BLaER1 (cell line): ENCODE data around the gene RAB1A.

Source experiments
- H3K27ac ChIP-seq: shearing (Covaris generic); formaldehyde crosslinking; 2 replicates; pipeline ENCODE4 v1.8.1; 2022
- H3K27me3 ChIP-seq: shearing (Covaris generic); formaldehyde crosslinking; 2 replicates; pipeline ENCODE4 v1.8.1; 2022
- H3K36me3 ChIP-seq: shearing (Covaris generic); formaldehyde crosslinking; 2 replicates; pipeline ENCODE4 v1.8.1; 2022
- H3K4me1 ChIP-seq: shearing (Covaris generic); formaldehyde crosslinking; 2 replicates; pipeline ENCODE4 v1.8.1; 2022
- H3K4me2 ChIP-seq: shearing (Covaris generic); formaldehyde crosslinking; 2 replicates; pipeline ENCODE4 v1.8.1; 2022
- H3K4me3 ChIP-seq: shearing (Covaris generic); formaldehyde crosslinking; 2 replicates; pipeline ENCODE4 v1.8.1; 2022
- H3K9ac ChIP-seq: shearing (Covaris generic); formaldehyde crosslinking; 2 replicates; pipeline ENCODE4 v1.8.1; 2022
- H3K9me3 ChIP-seq: shearing (Covaris generic); formaldehyde crosslinking; 2 replicates; pipeline ENCODE4 v1.8.1; 2022
- H4K20me1 ChIP-seq: shearing (Covaris generic); formaldehyde crosslinking; 2 replicates; pipeline ENCODE4 v1.8.1; 2022
- Cebpa-rat ChIP-seq: shearing (Covaris generic); IDR thresholded peaks from 2 replicates; pipeline ENCODE4 v1.8.1; 2022

The RAB1A gene

GRCh38 chr2:65116645-65117044 is 13.3 kb downstream of the RAB1A start:
- no peak for TF ChIP-seq Cebpa-rat
- Histone ChIP-seq H3K4me2 (no peak overlapping the region), H3K36me3 (peaks cover 43% of the 10 kb centered on the region), H3K9ac (no peak overlapping the region), H3K27me3 (no peaks in the 10 kb centered on the region), H3K4me1 (no peaks in the 10 kb centered on the region; the same call in 1 of the 2 replicates), H4K20me1 (peaks cover 100% of the 10 kb centered on the region), H3K9me3 (no peaks in the 10 kb centered on the region), H3K27ac (no peak overlapping the region), H3K4me3 (no peak overlapping the region)

- H3K27me3 ChIP-seq = no peaks in the 10 kb centered on the region
- no peak overlapping the region for H3K4me2 ChIP-seq
- H3K9ac ChIP-seq = no peak overlapping the region
- no peak overlapping the region for H3K27ac ChIP-seq
- no peak overlapping the region for H3K4me3 ChIP-seq
- H3K9me3 ChIP-seq = no peaks in the 10 kb centered on the region
- no peak for TF ChIP-seq Cebpa-rat
- H3K4me1 ChIP-seq = no peaks in the 10 kb centered on the region; the same call in 1 of the 2 replicates
- H3K36me3 ChIP-seq = peaks cover 47% of the 10 kb centered on the region
- H4K20me1 ChIP-seq = peaks cover 100% of the 10 kb centered on the region
These were observed 15.0 kb downstream of the RAB1A start for GRCh38 chr2:65114921-65115320.

- Histone ChIP-seq H3K27me3 (no peaks in the 10 kb centered on the region), H3K4me1 (no peaks in the 10 kb centered on the region; the same call in 1 of the 2 replicates), H3K4me2 (no peak overlapping the region), H3K9me3 (no peaks in the 10 kb centered on the region), H3K4me3 (no peak overlapping the region), H4K20me1 (peaks cover 100% of the 10 kb centered on the region), H3K36me3 (peaks cover 51% of the 10 kb centered on the region), H3K27ac (no peak overlapping the region), H3K9ac (no peak overlapping the region)
- no peak for TF ChIP-seq Cebpa-rat
These were observed 16.1 kb downstream of the RAB1A start for GRCh38 chr2:65113816-65114215.

GRCh38 chr2:65113229-65113628 is 16.7 kb downstream of the RAB1A start:
- Histone ChIP-seq H3K9ac (no peak overlapping the region), H3K4me2 (no peak overlapping the region), H3K4me3 (no peak overlapping the region), H4K20me1 (peaks cover 100% of the 10 kb centered on the region), H3K27me3 (no peaks in the 10 kb centered on the region), H3K9me3 (no peaks in the 10 kb centered on the region), H3K36me3 (peaks cover 51% of the 10 kb centered on the region), H3K27ac (no peak overlapping the region), H3K4me1 (no peaks in the 10 kb centered on the region; the same call in 1 of the 2 replicates)
- no peak for TF ChIP-seq Cebpa-rat

- Histone ChIP-seq H3K27ac (no peak overlapping the region), H3K9me3 (no peaks in the 10 kb centered on the region), H3K4me1 (no peaks in the 10 kb centered on the region; the same call in 1 of the 2 replicates), H3K27me3 (no peaks in the 10 kb centered on the region), H3K36me3 (peaks cover 52% of the 10 kb centered on the region), H4K20me1 (peaks cover 100% of the 10 kb centered on the region), H3K9ac (no peak overlapping the region), H3K4me3 (no peak overlapping the region), H3K4me2 (no peak overlapping the region)
- no peak for TF ChIP-seq Cebpa-rat
These were observed 17.3 kb downstream of the RAB1A start for GRCh38 chr2:65112633-65113032.

- Histone ChIP-seq H3K27me3 (no peaks in the 10 kb centered on the region), H3K4me3 (no peak overlapping the region), H3K27ac (no peak overlapping the region), H3K9ac (no peak overlapping the region), H3K36me3 (peaks cover 60% of the 10 kb centered on the region), H4K20me1 (peaks cover 100% of the 10 kb centered on the region), H3K4me2 (no peak overlapping the region), H3K9me3 (no peaks in the 10 kb centered on the region), H3K4me1 (no peaks in the 10 kb centered on the region; the same call in 1 of the 2 replicates)
- no peak for TF ChIP-seq Cebpa-rat
These were observed 21.1 kb downstream of the RAB1A start for GRCh38 chr2:65108780-65109179.

- H4K20me1 ChIP-seq = peaks cover 100% of the 10 kb centered on the region
- no peak overlapping the region for H3K27ac ChIP-seq
- H3K27me3 ChIP-seq = no peaks in the 10 kb centered on the region
These were observed 22.4 kb downstream of the RAB1A start for GRCh38 chr2:65107530-65107929.

GRCh38 chr2:65103013-65103715 is 26.7 kb downstream of the RAB1A start:
- peaks cover 82% of the 10 kb centered on the region for H3K36me3 ChIP-seq
- no peaks in the 10 kb centered on the region for H3K9me3 ChIP-seq
- H3K27me3 ChIP-seq = no peaks in the 10 kb centered on the region
- peaks cover 92% of the 10 kb centered on the region for H4K20me1 ChIP-seq
- no peak overlapping the region for H3K4me3 ChIP-seq
- no peak overlapping the region for H3K27ac ChIP-seq
- TF ChIP-seq Cebpa-rat = no peak
- no peaks in the 10 kb centered on the region for H3K4me1 ChIP-seq
- H3K4me2 ChIP-seq = no peak overlapping the region
- H3K9ac ChIP-seq = no peak overlapping the region

More at GRCh38 chr2:65107530-65107929, 22.4 kb downstream of the RAB1A start:
- Histone ChIP-seq H3K36me3 (peaks cover 73% of the 10 kb centered on the region), H3K4me2 (no peak overlapping the region), H3K4me1 (no peaks in the 10 kb centered on the region), H3K4me3 (no peak overlapping the region), H3K9ac (no peak overlapping the region), H3K9me3 (no peaks in the 10 kb centered on the region)
- no peak for TF ChIP-seq Cebpa-rat

- Histone ChIP-seq H3K4me3 (no peak overlapping the region), H3K27ac (no peak overlapping the region), H3K27me3 (no peaks in the 10 kb centered on the region), H3K9me3 (peaks cover 11% of the 10 kb centered on the region), H3K36me3 (peaks cover 88% of the 10 kb centered on the region), H4K20me1 (peaks cover 82% of the 10 kb centered on the region), H3K4me2 (no peak overlapping the region), H3K9ac (no peak overlapping the region), H3K4me1 (no peaks in the 10 kb centered on the region)
- no peak for TF ChIP-seq Cebpa-rat
These were observed 28.8 kb downstream of the RAB1A start for GRCh38 chr2:65101071-65101470.

GRCh38 chr2:65098741-65099140 is 31.2 kb downstream of the RAB1A start:
- Histone ChIP-seq H4K20me1 (peaks cover 58% of the 10 kb centered on the region), H3K9ac (no peak overlapping the region), H3K36me3 (peaks cover 96% of the 10 kb centered on the region), H3K4me1 (no peaks in the 10 kb centered on the region), H3K9me3 (peaks cover 35% of the 10 kb centered on the region), H3K4me2 (no peak overlapping the region), H3K27ac (no peak overlapping the region), H3K27me3 (no peaks in the 10 kb centered on the region), H3K4me3 (no peak overlapping the region)
- no peak for TF ChIP-seq Cebpa-rat
